ENCODE measurements around the gene RSPRY1. TPM values are rescaled to one million over a fixed set of nuclear protein-coding genes. Genes with fewer than 3 reads are reported as not detected.

The RSPRY1 gene
- total RNA-seq, 1 donor from 2014 or later: 36.5 TPM

GRCh38 chr16:57209780-57210179 lies 23.7 kb downstream of the RSPRY1 start:
- peaks cover 24 to 49% (median 45%) of the 10 kb centered on the region in 3 donors for H3K36me3 ChIP-seq (ENCODE audit: control insufficient read depth in 3 of 3, insufficient read depth in 3 of 3, low read length in 3 of 3)
- H3K27ac ChIP-seq (ENCODE audit: low read depth, low read length): no peak overlapping the region
- no peaks in the 10 kb centered on the region for H3K4me1 ChIP-seq (ENCODE audit: control insufficient read depth in 3 of 3, insufficient read depth in 3 of 3, low read length in 3 of 3)
- H3K9ac ChIP-seq (ENCODE audit: low read depth in 1 of 3, low read length in 3 of 3): no peak overlapping the region
- no peak overlapping the region for H3K4me3 ChIP-seq (ENCODE audit: low read length in 3 of 3)
- no peaks in the 10 kb centered on the region for H3K27me3 ChIP-seq (ENCODE audit: control insufficient read depth in 3 of 3, insufficient read depth in 3 of 3, low read length in 3 of 3)
- no peaks in the 10 kb centered on the region for H3K9me3 ChIP-seq (ENCODE audit: control insufficient read depth in 3 of 3, low read length in 3 of 3)

DNA sequence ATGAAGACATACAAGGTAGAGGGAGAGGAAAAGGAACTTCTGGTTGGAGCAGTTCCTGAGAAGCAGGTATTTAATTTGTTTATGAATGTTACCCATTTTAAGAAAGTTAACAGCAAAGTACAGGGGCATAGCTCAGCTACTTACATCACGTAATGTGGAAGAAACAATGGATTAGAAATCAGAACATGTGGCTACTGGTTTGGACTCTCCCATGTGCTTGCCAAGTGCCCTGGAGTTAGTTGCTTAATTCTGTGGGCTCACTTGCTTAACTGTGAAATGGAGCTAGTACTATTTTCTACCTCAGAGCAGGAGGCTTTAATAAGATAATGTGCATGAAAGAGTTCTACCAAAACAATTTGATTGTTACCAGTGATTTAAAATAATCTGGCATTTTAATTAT lies 27.3 kb downstream of the RSPRY1 start:
- no peaks in the 10 kb centered on the region for H3K27me3 ChIP-seq (ENCODE audit: control insufficient read depth in 3 of 3, insufficient read depth in 3 of 3, low read length in 3 of 3)
- no peak overlapping the region for H3K27ac ChIP-seq (ENCODE audit: low read depth, low read length)
- H3K36me3 ChIP-seq (ENCODE audit: control insufficient read depth in 3 of 3, insufficient read depth in 3 of 3, low read length in 3 of 3): peaks cover 35 to 63% (median 52%) of the 10 kb centered on the region in 3 donors
- H3K9me3 ChIP-seq (ENCODE audit: control insufficient read depth in 3 of 3, low read length in 3 of 3): peaks cover 0 to 7% (median 4%) of the 10 kb centered on the region in 3 donors
- no peaks in the 10 kb centered on the region for H3K4me1 ChIP-seq (ENCODE audit: control insufficient read depth in 3 of 3, insufficient read depth in 3 of 3, low read length in 3 of 3)
- H3K4me3 ChIP-seq (ENCODE audit: low read length in 3 of 3): no peak overlapping the region
- no peak overlapping the region for H3K9ac ChIP-seq (ENCODE audit: low read depth in 1 of 3, low read length in 3 of 3)

GRCh38 chr16:57216968-57217367 lies 30.8 kb downstream of the RSPRY1 start:
- H3K36me3 ChIP-seq (ENCODE audit: control insufficient read depth in 3 of 3, insufficient read depth in 3 of 3, low read length in 3 of 3): peaks cover 45 to 77% (median 67%) of the 10 kb centered on the region in 3 donors
- H3K27me3 ChIP-seq (ENCODE audit: control insufficient read depth in 3 of 3, insufficient read depth in 3 of 3, low read length in 3 of 3): no peaks in the 10 kb centered on the region
- H3K9ac ChIP-seq (ENCODE audit: low read depth in 1 of 3, low read length in 3 of 3): no peak overlapping the region
- peaks cover 0 to 7% (median 4%) of the 10 kb centered on the region in 3 donors for H3K9me3 ChIP-seq (ENCODE audit: control insufficient read depth in 3 of 3, low read length in 3 of 3)
- no peak overlapping the region for H3K4me3 ChIP-seq (ENCODE audit: low read length in 3 of 3)
- H3K4me1 ChIP-seq (ENCODE audit: control insufficient read depth in 3 of 3, insufficient read depth in 3 of 3, low read length in 3 of 3): no peaks in the 10 kb centered on the region
- no peak overlapping the region for H3K27ac ChIP-seq (ENCODE audit: low read depth, low read length)

- no peak overlapping the region for H3K9ac ChIP-seq (ENCODE audit: low read depth in 1 of 3, low read length in 3 of 3)
- H3K27me3 ChIP-seq (ENCODE audit: control insufficient read depth in 3 of 3, insufficient read depth in 3 of 3, low read length in 3 of 3): no peaks in the 10 kb centered on the region
- no peak overlapping the region for H3K27ac ChIP-seq (ENCODE audit: low read depth, low read length)
- peaks cover 26 to 65% (median 50%) of the 10 kb centered on the region in 3 donors for H3K36me3 ChIP-seq (ENCODE audit: control insufficient read depth in 3 of 3, insufficient read depth in 3 of 3, low read length in 3 of 3)
- H3K9me3 ChIP-seq (ENCODE audit: control insufficient read depth in 3 of 3, low read length in 3 of 3): no peaks in the 10 kb centered on the region
- H3K4me3 ChIP-seq (ENCODE audit: low read length in 3 of 3): no peak overlapping the region
- no peaks in the 10 kb centered on the region for H3K4me1 ChIP-seq (ENCODE audit: control insufficient read depth in 3 of 3, insufficient read depth in 3 of 3, low read length in 3 of 3)
Observed at GRCh38 chr16:57223057-57223456, 36.9 kb downstream of the RSPRY1 start.

DNA sequence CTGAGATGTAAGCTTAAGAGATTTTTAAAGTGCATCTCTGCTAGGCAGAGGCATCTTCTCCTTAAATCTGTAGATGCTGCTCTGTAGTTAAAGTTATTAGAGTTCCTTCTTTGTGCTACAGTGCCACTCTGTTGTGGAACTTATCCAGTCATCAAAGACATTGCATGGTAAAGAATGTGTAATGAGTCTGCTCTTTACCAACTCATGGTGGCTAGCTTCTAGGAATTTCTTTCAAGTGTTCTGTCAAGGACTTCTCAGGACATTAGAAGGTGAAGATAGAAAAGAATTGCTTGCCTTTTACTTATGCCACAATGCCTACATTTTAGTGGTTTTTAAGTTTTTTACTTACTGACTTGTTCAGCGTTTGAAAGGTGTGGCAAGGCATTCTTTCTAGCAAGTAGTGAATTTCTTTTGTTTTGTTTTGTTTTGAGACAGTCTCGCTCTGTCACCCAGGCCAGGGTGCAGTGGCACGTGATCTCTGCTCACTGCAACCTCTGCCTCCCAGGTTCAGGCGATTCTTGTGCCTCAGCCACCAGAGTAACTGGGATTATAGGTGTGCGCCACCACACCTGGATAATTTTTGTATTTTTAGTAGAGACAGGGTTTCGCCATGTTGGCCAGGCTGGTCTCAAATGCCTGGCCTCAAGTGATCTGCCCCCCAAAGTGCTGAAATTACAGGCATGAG lies 38.7 kb downstream of the RSPRY1 start:
- no peak overlapping the region for H3K4me3 ChIP-seq (ENCODE audit: low read length in 3 of 3)
- peaks cover 23 to 58% (median 48%) of the 10 kb centered on the region in 3 donors for H3K36me3 ChIP-seq (ENCODE audit: control insufficient read depth in 3 of 3, insufficient read depth in 3 of 3, low read length in 3 of 3)
- H3K9ac ChIP-seq (ENCODE audit: low read depth in 1 of 3, low read length in 3 of 3): no peak overlapping the region
- H3K27me3 ChIP-seq (ENCODE audit: control insufficient read depth in 3 of 3, insufficient read depth in 3 of 3, low read length in 3 of 3): no peaks in the 10 kb centered on the region
- no peaks in the 10 kb centered on the region for H3K4me1 ChIP-seq (ENCODE audit: control insufficient read depth in 3 of 3, insufficient read depth in 3 of 3, low read length in 3 of 3)
- H3K9me3 ChIP-seq (ENCODE audit: control insufficient read depth in 3 of 3, low read length in 3 of 3): no peaks in the 10 kb centered on the region
- no peak overlapping the region for H3K27ac ChIP-seq (ENCODE audit: low read depth, low read length)

- no peak overlapping the region for H3K9ac ChIP-seq (ENCODE audit: low read depth in 1 of 3, low read length in 3 of 3)
- H3K27ac ChIP-seq (ENCODE audit: low read depth, low read length): no peak overlapping the region
- H3K4me3 ChIP-seq (ENCODE audit: low read length in 3 of 3): no peak overlapping the region
- no peaks in the 10 kb centered on the region for H3K4me1 ChIP-seq (ENCODE audit: control insufficient read depth in 3 of 3, insufficient read depth in 3 of 3, low read length in 3 of 3)
- no peaks in the 10 kb centered on the region for H3K9me3 ChIP-seq (ENCODE audit: control insufficient read depth in 3 of 3, low read length in 3 of 3)
- H3K27me3 ChIP-seq (ENCODE audit: control insufficient read depth in 3 of 3, insufficient read depth in 3 of 3, low read length in 3 of 3): no peaks in the 10 kb centered on the region
- H3K36me3 ChIP-seq (ENCODE audit: control insufficient read depth in 3 of 3, insufficient read depth in 3 of 3, low read length in 3 of 3): peaks cover 29 to 57% (median 47%) of the 10 kb centered on the region in 3 donors
Observed at GRCh38 chr16:57225978-57226377, 39.8 kb downstream of the RSPRY1 start.

DNA sequence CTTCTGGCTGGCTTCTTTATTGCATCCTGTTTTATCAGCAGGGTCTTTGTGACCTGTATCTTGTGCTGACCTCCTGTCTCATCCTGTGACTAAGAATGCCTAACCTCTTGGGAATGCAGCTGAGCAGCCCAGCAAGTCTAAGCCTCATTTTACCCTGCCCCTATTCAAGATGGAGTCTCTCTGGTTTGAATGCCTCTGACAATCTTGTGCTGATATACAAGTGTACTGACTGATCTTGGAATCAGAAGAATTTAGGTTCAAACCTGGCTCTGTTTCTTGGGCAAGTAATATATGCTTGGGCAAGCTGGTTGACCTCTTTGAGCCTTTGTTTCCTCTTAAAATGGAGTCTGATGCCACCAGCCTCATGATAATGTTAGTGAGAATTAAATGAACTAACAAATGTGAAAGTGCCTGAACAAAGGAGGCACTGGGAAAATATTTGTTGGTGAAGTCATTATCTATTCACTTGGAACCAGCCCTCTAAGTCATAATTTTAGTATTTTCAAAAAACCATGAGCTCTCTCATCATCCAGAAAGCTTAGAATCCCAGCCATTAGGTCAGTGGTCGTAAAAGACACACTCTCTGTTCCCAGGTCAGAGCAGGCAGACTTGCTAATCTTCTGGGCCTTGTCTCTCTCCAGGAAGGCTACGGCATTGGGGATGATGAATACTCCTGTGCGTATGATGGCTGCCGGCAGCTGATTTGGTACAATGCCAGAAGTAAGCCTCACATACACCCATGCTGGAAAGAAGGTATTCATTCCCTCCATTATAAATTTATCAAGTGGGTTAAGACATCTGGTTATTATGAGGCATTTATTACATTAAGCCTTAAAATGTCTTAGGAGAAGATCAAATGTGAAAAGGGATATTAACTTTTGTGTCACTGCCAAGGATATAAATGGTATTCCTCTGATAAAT lies 40.8 kb downstream of the RSPRY1 start:
- Histone ChIP-seq H3K4me1 (ENCODE audit: control insufficient read depth in 3 of 3, insufficient read depth in 3 of 3, low read length in 3 of 3) (peaks cover 0 to 1% (median 0%) of the 10 kb centered on the region in 3 donors), H3K27ac (ENCODE audit: low read depth, low read length) (no peak overlapping the region), H3K9me3 (ENCODE audit: control insufficient read depth in 3 of 3, low read length in 3 of 3) (no peaks in the 10 kb centered on the region), H3K4me3 (ENCODE audit: low read length in 3 of 3) (no peak overlapping the region), H3K27me3 (ENCODE audit: control insufficient read depth in 3 of 3, insufficient read depth in 3 of 3, low read length in 3 of 3) (no peaks in the 10 kb centered on the region), H3K36me3 (ENCODE audit: control insufficient read depth in 3 of 3, insufficient read depth in 3 of 3, low read length in 3 of 3) (peaks cover 26 to 53% (median 49%) of the 10 kb centered on the region in 3 donors), H3K9ac (ENCODE audit: low read depth in 1 of 3, low read length in 3 of 3) (no peak overlapping the region)

DNA sequence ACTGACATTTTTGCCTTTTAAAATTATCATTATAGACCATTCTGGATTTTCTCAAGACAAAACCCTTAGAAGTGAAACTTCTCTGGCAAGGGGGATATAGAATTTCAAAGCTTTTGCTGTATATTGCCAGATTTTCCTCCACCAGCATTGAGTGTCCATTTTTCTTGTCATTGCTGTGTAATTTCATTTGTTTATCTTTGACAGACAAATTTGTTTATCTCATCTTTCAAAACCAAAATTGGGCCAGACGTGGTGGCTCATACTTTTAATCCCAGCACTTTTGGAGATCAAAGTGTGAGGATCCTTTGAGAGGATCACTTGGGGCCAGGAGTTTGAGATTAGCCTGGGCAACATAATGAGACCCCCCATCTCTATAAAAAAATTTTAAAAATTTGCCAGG lies 43.0 kb downstream of the RSPRY1 start:
- H3K36me3 ChIP-seq (ENCODE audit: control insufficient read depth in 3 of 3, insufficient read depth in 3 of 3, low read length in 3 of 3): peaks cover 21 to 57% (median 50%) of the 10 kb centered on the region in 3 donors
- H3K9ac ChIP-seq (ENCODE audit: low read depth in 1 of 3, low read length in 3 of 3): no peak overlapping the region
- no peak overlapping the region for H3K4me3 ChIP-seq (ENCODE audit: low read length in 3 of 3)
- H3K4me1 ChIP-seq (ENCODE audit: control insufficient read depth in 3 of 3, insufficient read depth in 3 of 3, low read length in 3 of 3): peaks cover 0 to 7% (median 0%) of the 10 kb centered on the region in 3 donors
- no peaks in the 10 kb centered on the region for H3K9me3 ChIP-seq (ENCODE audit: control insufficient read depth in 3 of 3, low read length in 3 of 3)
- H3K27ac ChIP-seq (ENCODE audit: low read depth, low read length): no peak overlapping the region
- H3K27me3 ChIP-seq (ENCODE audit: control insufficient read depth in 3 of 3, insufficient read depth in 3 of 3, low read length in 3 of 3): no peaks in the 10 kb centered on the region

- no peaks in the 10 kb centered on the region for H3K27me3 ChIP-seq (ENCODE audit: control insufficient read depth in 3 of 3, insufficient read depth in 3 of 3, low read length in 3 of 3)
- H3K27ac ChIP-seq (ENCODE audit: low read depth, low read length): no peak overlapping the region
- no peak overlapping the region for H3K9ac ChIP-seq (ENCODE audit: low read depth in 1 of 3, low read length in 3 of 3)
- no peaks in the 10 kb centered on the region for H3K9me3 ChIP-seq (ENCODE audit: control insufficient read depth in 3 of 3, low read length in 3 of 3)
- peaks cover 22 to 58% (median 44%) of the 10 kb centered on the region in 3 donors for H3K36me3 ChIP-seq (ENCODE audit: control insufficient read depth in 3 of 3, insufficient read depth in 3 of 3, low read length in 3 of 3)
- peaks cover 0 to 7% (median 0%) of the 10 kb centered on the region in 3 donors for H3K4me1 ChIP-seq (ENCODE audit: control insufficient read depth in 3 of 3, insufficient read depth in 3 of 3, low read length in 3 of 3)
- H3K4me3 ChIP-seq (ENCODE audit: low read length in 3 of 3): no peak overlapping the region
Observed at GRCh38 chr16:57231821-57232350, 45.8 kb downstream of the RSPRY1 start.

Measured in skeletal muscle tissue (tissue), 4 donors.